Psoas muscle (tissue), 8 donors: ENCODE results near the gene TUBB4B. TPM values are rescaled to one million over a fixed set of nuclear protein-coding genes. Genes with fewer than 3 reads are reported as not detected.

ENCODE experiments used
- ATAC-seq, 4 donors: fragments of 200-7000 bp; cut with Tn5 transposase; one replicate each; pipeline ENCODE4 v1.9.1; 2020; ENCODE audit warnings: moderate library complexity in 3 of 4, mild to moderate bottlenecking in 2 of 4
- DNase-seq, 2 donors: peaks; one replicate each; pipeline ENCODE4 v3.0.0-alpha.2; 2020
- H3K27ac ChIP-seq: fragments of 200-600 bp; one replicate; pipeline ENCODE4 v1.8.0; 2022
- H3K27me3 ChIP-seq, 3 donors: fragments of 200-600 bp in 1 of 3; one replicate each; pipeline versions ENCODE4 v1.6.1 to v1.8.0; 2013 to 2022; ENCODE audit warnings: low read length in 2 of 3, mild to moderate bottlenecking in 2 of 3, moderate library complexity in 1 of 3; ENCODE audit not compliant: insufficient read depth in 3 of 3
- H3K36me3 ChIP-seq, 2 donors: fragments of 200-600 bp in 1 of 2; one replicate each; pipeline versions ENCODE4 v1.6.1 to v1.8.0; 2013 to 2022; ENCODE audit warnings: low read depth in 1 of 2, mild to moderate bottlenecking in 1 of 2, moderate library complexity in 1 of 2; ENCODE audit not compliant: insufficient read depth in 1 of 2
- H3K4me1 ChIP-seq: fragments of 200-600 bp; one replicate; pipeline ENCODE4 v1.8.0; 2022
- H3K4me3 ChIP-seq: fragments of 200-600 bp; one replicate; pipeline ENCODE4 v1.8.0; 2022; ENCODE audit warnings: mild to moderate bottlenecking
- H3K9me3 ChIP-seq: fragments of 200-600 bp; one replicate; pipeline ENCODE4 v1.8.0; 2022
- WGBS, 3 donors: extraction: QIAGEN DNeasy Blood & Tissue Kit; methylation state at CpG; one replicate each; pipeline versions ENCODE4 v1.1.6 to v1.1.7; 2013; 5-methylcytosine and 5-hydroxymethylcytosine counted together
- intact Hi-C, 2 donors: fragments of 100-400 bp; cut with DNase I; formaldehyde crosslinking; loops; one replicate each; pipeline versions ENCODE4 v1.11.0 to v1.14.2; 2022
- polyA plus RNA-seq, 3 donors: library from polyadenylated mRNA; stranded (reverse); fragments of 200-250 nt; gene quantifications; one replicate each; pipeline ENCODE4 v1.2.3, GENCODE V29; 2013
- total RNA-seq, 4 donors: library from RNA; stranded (reverse); fragmentation: NEBNext Ultra II Directional in 2 of 4; extraction: Animal tissue kit (Norgen Biotek cat#: 25700) in 2 of 4; gene quantifications; one replicate each; pipeline versions ENCODE4 v1.2.1 to v1.2.4, GENCODE V29; 2021 to 2023
- TF ChIP-seq, protein P1 (sequence below): fragments of 200-600 bp; IDR thresholded peaks from one replicate; pipeline ENCODE4 v1.8.0; 2022; ENCODE audit warnings: antibody characterized with exemption
- donor health status: healthy with polysubstance abuse.
- donor health status: DM: no; HTN: no; CAD: no; lungs with moderate emphysema.
- donor health status: Bipolar disorder and iron deficiency.
- donor health status: healthy.
- donor health status: DM: yes; HTN: yes; CAD: no.
- donor health status: DM: no; HTN: no; CAD: no.
- donor health status: DM: no; HTN: no; CAD: no.
- donor health status: DM: yes; HTN: yes; CAD: no.

The TUBB4B gene
- total and polyA plus RNA-seq, 7 donors = 111 to 838 (median 273) TPM

DNA sequence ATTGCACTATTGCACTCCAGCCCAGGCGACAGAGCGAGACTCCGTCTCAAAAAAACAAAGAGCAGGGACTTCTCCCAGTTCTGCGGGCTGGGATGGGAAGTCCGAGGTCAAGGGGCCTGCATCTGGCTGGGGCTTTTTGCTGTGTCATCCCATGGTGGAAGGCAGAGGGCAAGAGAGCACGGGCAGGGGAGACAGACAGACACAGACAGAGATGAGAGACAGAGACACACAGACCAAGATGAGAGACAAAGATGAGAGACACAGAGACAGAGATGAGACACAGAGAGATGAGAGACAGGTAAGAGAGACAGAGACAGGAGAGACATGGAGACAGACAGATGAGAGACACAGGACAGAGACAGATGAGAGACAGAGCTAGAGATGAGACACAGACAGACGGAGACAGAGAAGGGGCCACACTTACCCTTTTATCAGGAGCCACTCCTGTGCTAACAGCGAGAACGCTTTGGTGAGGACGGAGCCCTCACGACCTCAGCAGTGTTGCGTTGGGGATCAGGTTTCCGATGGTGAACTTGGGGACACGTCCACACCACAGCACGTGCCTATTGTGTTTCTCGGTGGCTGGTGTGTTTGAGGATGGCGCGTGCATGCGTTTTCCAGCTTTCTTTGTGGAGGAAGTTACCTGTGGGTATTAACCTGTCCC, 27.6 kb downstream of the TUBB4B start:
- TF ChIP-seq, protein P1, sequence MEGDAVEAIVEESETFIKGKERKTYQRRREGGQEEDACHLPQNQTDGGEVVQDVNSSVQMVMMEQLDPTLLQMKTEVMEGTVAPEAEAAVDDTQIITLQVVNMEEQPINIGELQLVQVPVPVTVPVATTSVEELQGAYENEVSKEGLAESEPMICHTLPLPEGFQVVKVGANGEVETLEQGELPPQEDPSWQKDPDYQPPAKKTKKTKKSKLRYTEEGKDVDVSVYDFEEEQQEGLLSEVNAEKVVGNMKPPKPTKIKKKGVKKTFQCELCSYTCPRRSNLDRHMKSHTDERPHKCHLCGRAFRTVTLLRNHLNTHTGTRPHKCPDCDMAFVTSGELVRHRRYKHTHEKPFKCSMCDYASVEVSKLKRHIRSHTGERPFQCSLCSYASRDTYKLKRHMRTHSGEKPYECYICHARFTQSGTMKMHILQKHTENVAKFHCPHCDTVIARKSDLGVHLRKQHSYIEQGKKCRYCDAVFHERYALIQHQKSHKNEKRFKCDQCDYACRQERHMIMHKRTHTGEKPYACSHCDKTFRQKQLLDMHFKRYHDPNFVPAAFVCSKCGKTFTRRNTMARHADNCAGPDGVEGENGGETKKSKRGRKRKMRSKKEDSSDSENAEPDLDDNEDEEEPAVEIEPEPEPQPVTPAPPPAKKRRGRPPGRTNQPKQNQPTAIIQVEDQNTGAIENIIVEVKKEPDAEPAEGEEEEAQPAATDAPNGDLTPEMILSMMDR = no peak
- peak overlapping the region; percentile 91 for H3K27ac ChIP-seq
- H3K36me3 ChIP-seq = peaks cover 6 to 72% of the 10 kb centered on the region in 2 donors
- intact Hi-C loops = no loop called here
- ATAC-seq (peak; percentile 32 to 52 (median 38)), DNase-seq (no peak)
- H3K9me3 ChIP-seq = no peaks in the 10 kb centered on the region
- peaks cover 19% of the 10 kb centered on the region for H3K4me1 ChIP-seq
- 47 to 57% (median 50%) methylated on average over 19 of the region's 19 CpGs for WGBS, 3 donors
- no peaks in the 10 kb centered on the region for H3K27me3 ChIP-seq
- peak overlapping the region; percentile 65 for H3K4me3 ChIP-seq

DNA sequence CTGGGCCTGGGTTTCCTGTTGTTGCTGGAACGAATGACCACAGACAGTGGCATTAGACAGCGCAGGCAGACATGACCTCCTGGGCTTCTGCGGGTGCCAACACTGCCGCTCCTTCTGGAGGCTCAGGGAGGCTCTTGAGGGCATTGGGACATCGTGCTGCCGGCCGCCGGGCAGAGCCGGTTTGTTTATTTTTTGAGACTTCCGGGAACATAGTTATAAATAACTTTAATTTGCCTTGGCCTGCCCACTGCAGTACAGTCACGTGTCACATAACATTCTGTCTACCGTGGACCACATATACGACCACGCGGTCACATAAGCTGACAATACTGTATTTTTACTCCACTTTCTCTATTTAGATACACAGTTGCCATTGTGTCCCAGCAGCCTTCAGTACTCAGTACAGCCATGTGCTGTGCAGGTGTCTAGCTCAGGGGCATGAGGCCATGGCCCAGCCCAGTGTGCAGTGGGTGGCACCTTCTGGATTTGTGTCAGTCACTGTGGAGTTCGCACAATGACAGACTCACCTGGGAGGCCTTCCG, 28.2 kb downstream of the TUBB4B start:
- TF ChIP-seq, protein P1 = no peak
- peak overlapping the region; percentile 91 for H3K27ac ChIP-seq
- intact Hi-C loops = no loop called here
- no peaks in the 10 kb centered on the region for H3K9me3 ChIP-seq
- peak overlapping the region; percentile 65 for H3K4me3 ChIP-seq
- H3K4me1 ChIP-seq = peaks cover 19% of the 10 kb centered on the region
- peak; percentile 76 to 90 (median 86) for ATAC-seq
- H3K27me3 ChIP-seq = peaks cover 0 to 2% (median 0%) of the 10 kb centered on the region in 3 donors
- WGBS, 3 donors = 23 to 36% (median 23%) methylated on average over 17 of the region's 17 CpGs
- peaks cover 2 to 65% of the 10 kb centered on the region in 2 donors for H3K36me3 ChIP-seq
- peak; percentile 46 to 87 for DNase-seq

DNA sequence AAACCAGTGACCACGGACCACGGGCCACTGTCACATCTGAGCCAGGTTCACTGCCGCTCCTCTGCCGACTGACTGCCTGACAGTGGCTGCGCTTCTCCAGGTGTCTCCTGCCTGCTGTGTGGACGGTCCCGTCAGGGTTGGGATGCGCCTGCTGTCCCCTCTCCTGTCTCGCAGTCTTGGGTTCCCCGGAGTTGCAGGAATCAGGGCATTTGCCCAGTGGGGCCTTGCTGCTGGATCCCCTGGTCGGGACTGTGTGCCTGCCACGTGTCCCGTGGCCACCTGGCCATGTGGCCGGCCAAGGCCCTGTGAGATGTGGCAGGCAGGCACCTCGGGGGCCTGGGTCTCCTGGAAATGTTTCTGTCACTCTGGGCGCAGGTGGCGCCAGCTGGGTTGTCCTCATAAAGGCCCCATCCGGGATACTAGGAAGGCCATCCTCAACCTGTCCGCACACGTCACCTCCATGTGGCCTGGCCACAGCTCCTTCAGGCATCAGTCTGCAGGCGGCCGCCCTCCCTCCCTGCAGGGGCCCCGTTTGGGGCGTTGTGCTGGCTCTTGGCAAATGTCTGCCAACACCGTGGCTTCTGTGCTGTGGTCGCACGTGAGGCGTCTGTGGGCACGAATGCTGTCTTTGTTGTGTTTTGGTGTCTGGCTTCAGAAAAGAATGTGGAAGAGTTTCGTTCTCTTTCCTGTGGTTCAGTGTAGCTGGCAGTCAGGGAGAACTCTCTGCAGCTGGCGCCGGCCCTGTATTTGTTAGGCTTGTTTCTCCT, 30.0 kb downstream of the TUBB4B start:
- 82 to 91% (median 87%) methylated on average over 32 of the region's 32 CpGs for WGBS, 3 donors
- peaks cover 25% of the 10 kb centered on the region for H3K4me1 ChIP-seq
- H3K27me3 ChIP-seq = peaks cover 0 to 2% (median 2%) of the 10 kb centered on the region in 3 donors
- intact Hi-C loops = no loop called here
- no peak overlapping the region for H3K27ac ChIP-seq
- H3K9me3 ChIP-seq = no peaks in the 10 kb centered on the region
- no peak for DNase-seq
- ATAC-seq = no peak
- H3K4me3 ChIP-seq = no peak overlapping the region
- H3K36me3 ChIP-seq = peaks cover 2 to 53% of the 10 kb centered on the region in 2 donors
- TF ChIP-seq, protein P1 = no peak

DNA sequence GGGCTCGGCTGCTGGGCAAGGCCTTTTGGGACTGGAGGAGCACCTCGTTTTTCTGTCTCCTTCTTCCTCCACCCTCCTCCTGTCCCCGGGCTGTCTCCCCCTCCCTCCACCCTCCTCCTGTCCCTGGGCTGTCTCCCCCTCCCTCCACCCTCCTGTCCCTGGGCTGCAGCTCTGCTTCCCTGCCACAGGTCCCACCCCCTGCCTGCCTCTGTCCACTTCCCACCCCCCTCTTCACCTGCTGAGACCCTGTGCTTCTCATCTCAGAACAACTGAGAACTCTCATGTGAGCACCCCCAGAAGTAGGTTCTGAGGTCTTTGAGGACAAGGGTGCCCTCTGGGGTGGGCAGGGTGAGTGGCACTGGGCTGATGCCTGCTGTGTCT, 30.6 kb downstream of the TUBB4B start:
- DNase-seq = no peak
- H3K27me3 ChIP-seq = peaks cover 0 to 8% (median 2%) of the 10 kb centered on the region in 3 donors
- no peaks in the 10 kb centered on the region for H3K9me3 ChIP-seq

More for the DNA sequence above, 30.6 kb downstream of the TUBB4B start:
- Histone ChIP-seq H3K4me3 (no peak overlapping the region), H3K27ac (no peak overlapping the region), H3K4me1 (peaks cover 31% of the 10 kb centered on the region), H3K36me3 (peaks cover 2 to 47% of the 10 kb centered on the region in 2 donors)
- TF ChIP-seq, protein P1 = no peak
- intact Hi-C loops = no loop called here
- whole genome bisulfite sequencing, 3 donors = 40 to 63% (median 51%) methylated on average over 3 of the region's 3 CpGs
- ATAC-seq = no peak
